Right atrium auricular region (tissue), 2 donors: ENCODE results near the gene NDC1. TPM values are rescaled to one million over a fixed set of nuclear protein-coding genes. Genes with fewer than 3 reads are reported as not detected.

ENCODE experiments used
- DNase-seq: peaks from one replicate; pipeline ENCODE4 v3.0.0-alpha.2; 2019; ENCODE audit warnings: low spot score
- H3K27ac ChIP-seq, 2 donors: fragments of 200-600 bp; sonication (generic); 1 replicate in 1 of 2; 2 replicates in 1 of 2; pipeline ENCODE4 v1.5.1; 2016 to 2019
- H3K27me3 ChIP-seq, 2 donors: fragments of 200-600 bp; sonication (generic); one replicate each; pipeline versions ENCODE4 v1.5.1 to v1.6.0; 2017 to 2019
- H3K36me3 ChIP-seq: fragments of 200-600 bp; sonication (generic); one replicate; pipeline ENCODE4 v1.5.1; 2016
- H3K4me1 ChIP-seq, 2 donors: fragments of 200-600 bp; sonication (generic); one replicate each; pipeline versions ENCODE4 v1.5.1 to v1.6.0; 2017 to 2019
- H3K4me3 ChIP-seq, 2 donors: fragments of 200-600 bp; sonication (generic); 1 replicate in 1 of 2; 2 replicates in 1 of 2; pipeline ENCODE4 v1.5.1; 2017 to 2019; ENCODE audit warnings: mild to moderate bottlenecking in 1 of 2, moderate library complexity in 1 of 2
- H3K9me3 ChIP-seq, 2 donors: fragments of 200-600 bp; sonication (generic); one replicate each; pipeline ENCODE4 v1.5.1; 2019
- CTCF ChIP-seq, 2 donors: fragments of 200-600 bp; sonication (generic); IDR thresholded peaks; one replicate each; pipeline ENCODE4 v1.5.1; 2019; ENCODE audit warnings: antibody characterized with exemption in 2 of 2
- total RNA-seq, 2 donors: library from RNA; depleted of rRNA; stranded (reverse); fragments of >200 nt; gene quantifications; one replicate each; pipeline ENCODE4 v1.1.0, GENCODE V29; 2016

The NDC1 gene
- total RNA-seq, 2 donors from 2014 or later: 6.4 TPM

- H3K4me3 ChIP-seq: no peak overlapping the region
- TF ChIP-seq CTCF (IDR thresholded peaks at IDR 0.05): no peak
- no peak overlapping the region for H3K27ac ChIP-seq
- H3K27me3 ChIP-seq: no peaks in the 10 kb centered on the region
- DNase-seq: no peak
- peaks cover 35% of the 10 kb centered on the region for H3K36me3 ChIP-seq
- H3K4me1 ChIP-seq: no peaks in the 10 kb centered on the region
- H3K9me3 ChIP-seq: no peaks in the 10 kb centered on the region
Measured at GRCh38 chr1:53804791-53805505, 33.1 kb downstream of the NDC1 start.

GRCh38 chr1:53804181-53804580 is 33.9 kb downstream of the NDC1 start:
- no peak for TF ChIP-seq CTCF (IDR thresholded peaks at IDR 0.05)
- Histone ChIP-seq H3K27ac (no peak overlapping the region), H3K36me3 (peaks cover 41% of the 10 kb centered on the region), H3K27me3 (no peaks in the 10 kb centered on the region), H3K4me3 (no peak overlapping the region), H3K4me1 (no peaks in the 10 kb centered on the region), H3K9me3 (no peaks in the 10 kb centered on the region)
- DNase-seq: no peak

GRCh38 chr1:53800621-53801020 is 37.5 kb downstream of the NDC1 start:
- no peak overlapping the region for H3K4me3 ChIP-seq
- no peak for TF ChIP-seq CTCF (IDR thresholded peaks at IDR 0.05)
- H3K27me3 ChIP-seq: no peaks in the 10 kb centered on the region
- H3K36me3 ChIP-seq: peaks cover 33% of the 10 kb centered on the region
- no peaks in the 10 kb centered on the region for H3K9me3 ChIP-seq
- no peak overlapping the region for H3K27ac ChIP-seq
- no peaks in the 10 kb centered on the region for H3K4me1 ChIP-seq
- no peak for DNase-seq

GRCh38 chr1:53799141-53799540 is 39.0 kb downstream of the NDC1 start:
- Histone ChIP-seq H3K4me3 (no peak overlapping the region), H3K4me1 (no peaks in the 10 kb centered on the region), H3K27me3 (no peaks in the 10 kb centered on the region), H3K9me3 (no peaks in the 10 kb centered on the region), H3K36me3 (peaks cover 27% of the 10 kb centered on the region), H3K27ac (no peak overlapping the region)
- no peak for TF ChIP-seq CTCF (IDR thresholded peaks at IDR 0.05)
- DNase-seq: no peak

GRCh38 chr1:53792806-53793205 is 45.3 kb downstream of the NDC1 start:
- Histone ChIP-seq H3K4me3 (no peak overlapping the region), H3K36me3 (peaks cover 17% of the 10 kb centered on the region), H3K27ac (no peak overlapping the region), H3K27me3 (no peaks in the 10 kb centered on the region), H3K4me1 (no peaks in the 10 kb centered on the region), H3K9me3 (no peaks in the 10 kb centered on the region)
- no peak for TF ChIP-seq CTCF (IDR thresholded peaks at IDR 0.05)
- no peak for DNase-seq

- Histone ChIP-seq H3K27me3 (no peaks in the 10 kb centered on the region), H3K4me1 (no peaks in the 10 kb centered on the region), H3K9me3 (no peaks in the 10 kb centered on the region), H3K4me3 (no peak overlapping the region), H3K36me3 (peaks cover 29% of the 10 kb centered on the region), H3K27ac (no peak overlapping the region)
- no peak for DNase-seq
- TF ChIP-seq CTCF (IDR thresholded peaks at IDR 0.05): no peak
Measured at GRCh38 chr1:53787655-53788054, 50.4 kb downstream of the NDC1 start.
